NCI-H2227 (cell line): ENCODE data around the gene ZNG1B.
"Not testable (repeated sequence)": the region's sequence is repeated elsewhere in the genome, so short reads cannot be mapped to it uniquely, and the experiment has no call there.

Experiments used
- DNase-seq: peaks from one replicate; lab custom pipeline; 2025; ENCODE audit not compliant: unreplicated experiment; lab: John Stamatoyannopoulos, UW

Gene ZNG1B

GRCh38 chr2:113542529-113542928, 105.0 kb downstream of the ZNG1B start:
- not testable (repeated sequence) for DNase-seq
